SK-N-SH (cell line): ENCODE results near the gene DUSP3.
A peak's percentile ranks its signal among the peaks of the same experiment; 100 is the strongest.

Experiments used
- YY1 ChIP-seq: IDR thresholded peaks from 2 replicates; pipeline ENCODE4 v1.4.0; 2012; ENCODE audit warnings: low read depth, mild to moderate bottlenecking
- TF ChIP-seq, protein P1 (sequence below): fragments of 200-600 bp; sonication (generic); IDR thresholded peaks from 2 replicates; pipeline ENCODE4 v1.6.1; 2017; ENCODE audit warnings: antibody characterized with exemption, mild to moderate bottlenecking, moderate library complexity

DNA sequence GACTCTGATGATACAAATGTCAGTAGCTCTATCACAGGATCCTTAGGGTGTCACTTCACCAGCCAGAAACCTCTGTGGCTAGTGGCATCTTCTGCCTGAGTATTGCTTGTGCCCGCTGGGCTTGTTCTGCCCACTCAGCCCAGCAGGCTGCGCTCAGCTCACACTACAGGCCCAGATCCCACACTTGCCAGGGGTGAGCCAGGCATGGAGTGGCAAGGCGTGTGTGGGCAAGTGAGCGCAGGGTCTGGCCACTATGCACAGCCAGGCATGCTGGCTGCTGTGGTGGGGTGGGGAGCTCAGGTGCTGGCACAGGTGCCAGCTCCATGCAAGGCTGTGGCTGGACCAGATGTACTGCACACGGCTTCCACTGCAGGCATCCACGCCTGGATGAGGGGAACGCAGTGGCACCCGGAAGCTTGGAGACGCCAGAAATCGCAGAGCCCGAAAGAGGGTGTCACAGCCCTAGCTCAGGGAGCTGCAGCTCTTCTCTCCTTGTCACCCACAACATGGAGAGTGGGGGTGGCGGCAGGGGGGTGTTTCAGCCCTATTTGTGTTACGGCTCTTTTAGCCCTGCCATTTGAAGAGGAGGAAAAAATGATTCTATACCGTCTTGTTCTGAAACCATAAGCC, 11.6 kb upstream of the DUSP3 start:
- TF ChIP-seq, protein P1, sequence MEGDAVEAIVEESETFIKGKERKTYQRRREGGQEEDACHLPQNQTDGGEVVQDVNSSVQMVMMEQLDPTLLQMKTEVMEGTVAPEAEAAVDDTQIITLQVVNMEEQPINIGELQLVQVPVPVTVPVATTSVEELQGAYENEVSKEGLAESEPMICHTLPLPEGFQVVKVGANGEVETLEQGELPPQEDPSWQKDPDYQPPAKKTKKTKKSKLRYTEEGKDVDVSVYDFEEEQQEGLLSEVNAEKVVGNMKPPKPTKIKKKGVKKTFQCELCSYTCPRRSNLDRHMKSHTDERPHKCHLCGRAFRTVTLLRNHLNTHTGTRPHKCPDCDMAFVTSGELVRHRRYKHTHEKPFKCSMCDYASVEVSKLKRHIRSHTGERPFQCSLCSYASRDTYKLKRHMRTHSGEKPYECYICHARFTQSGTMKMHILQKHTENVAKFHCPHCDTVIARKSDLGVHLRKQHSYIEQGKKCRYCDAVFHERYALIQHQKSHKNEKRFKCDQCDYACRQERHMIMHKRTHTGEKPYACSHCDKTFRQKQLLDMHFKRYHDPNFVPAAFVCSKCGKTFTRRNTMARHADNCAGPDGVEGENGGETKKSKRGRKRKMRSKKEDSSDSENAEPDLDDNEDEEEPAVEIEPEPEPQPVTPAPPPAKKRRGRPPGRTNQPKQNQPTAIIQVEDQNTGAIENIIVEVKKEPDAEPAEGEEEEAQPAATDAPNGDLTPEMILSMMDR, result peak; percentile 26; the same call in 1 of the 2 replicates
- TF ChIP-seq YY1, result no peak
